Astrocyte (in vitro differentiated cells and primary cell): ENCODE measurements around the gene FOXM1. TPM values are rescaled to one million over a fixed set of nuclear protein-coding genes. Genes with fewer than 3 reads are reported as not detected.

Source experiments
- DNase-seq: peaks from one replicate; pipeline ENCODE4 v3.0.0-alpha.2; 2010; ENCODE audit warnings: low read depth
- FAIRE-seq: peaks from 2 replicates; lab custom pipeline; 2011; peaks lifted over from hg19 to GRCh38; lab: Jason Lieb, UNC
- H2AFZ ChIP-seq: 2 replicates; pipeline ENCODE4 v1.6.0; 2012; ENCODE audit warnings: low read depth, low read length, inconsistent platforms
- H3K27ac ChIP-seq: 2 replicates; pipeline ENCODE4 v1.5.1; 2011; ENCODE audit warnings: low read depth, low read length, inconsistent platforms
- H3K27me3 ChIP-seq: 2 replicates; pipeline ENCODE4 v1.6.0; 2011; ENCODE audit warnings: low read length, inconsistent platforms; ENCODE audit not compliant: insufficient read depth
- H3K36me3 ChIP-seq: 2 replicates; pipeline ENCODE4 v1.5.1; 2011; ENCODE audit warnings: low read length, inconsistent platforms; ENCODE audit not compliant: insufficient read depth
- H3K4me1 ChIP-seq: 2 replicates; pipeline ENCODE4 v1.5.1; 2011; ENCODE audit warnings: low read length, inconsistent platforms; ENCODE audit not compliant: insufficient read depth
- H3K4me2 ChIP-seq: 2 replicates; pipeline ENCODE4 v1.6.0; 2012; ENCODE audit warnings: low read length, inconsistent platforms
- H3K4me3 ChIP-seq: 2 replicates; pipeline ENCODE4 v1.5.1; 2011; ENCODE audit warnings: low read depth, mild to moderate bottlenecking, low read length, inconsistent platforms; ENCODE audit not compliant: insufficient read depth
- H3K79me2 ChIP-seq: 2 replicates; pipeline ENCODE4 v1.6.0; 2012; ENCODE audit warnings: mild to moderate bottlenecking, low read length, inconsistent platforms; ENCODE audit not compliant: insufficient read depth
- H3K9ac ChIP-seq: 2 replicates; pipeline ENCODE4 v1.6.0; 2012; ENCODE audit warnings: mild to moderate bottlenecking, low read length, inconsistent platforms
- H3K9me3 ChIP-seq: 2 replicates; pipeline ENCODE4 v1.5.1; 2012; ENCODE audit warnings: low read depth, mild to moderate bottlenecking, low read length, inconsistent platforms; ENCODE audit not compliant: insufficient read depth
- H4K20me1 ChIP-seq: 2 replicates; pipeline ENCODE4 v1.6.0; 2012; ENCODE audit warnings: low read length, inconsistent platforms; ENCODE audit not compliant: insufficient read depth
- H3K27ac Mint-ChIP-seq: one replicate; pipeline ENCODE4 v1.8.0; 2021; ENCODE audit warnings: mild to moderate bottlenecking, mixed read lengths; ENCODE audit not compliant: unreplicated experiment
- H3K27me3 Mint-ChIP-seq: one replicate; pipeline ENCODE4 v1.8.0; 2021; ENCODE audit warnings: low read depth, mixed read lengths; ENCODE audit not compliant: unreplicated experiment
- H3K36me3 Mint-ChIP-seq: one replicate; pipeline ENCODE4 v1.8.0; 2021; ENCODE audit warnings: low read depth, mixed read lengths; ENCODE audit not compliant: unreplicated experiment
- H3K4me1 Mint-ChIP-seq: one replicate; pipeline ENCODE4 v1.8.0; 2021; ENCODE audit warnings: low read depth, mixed read lengths; ENCODE audit not compliant: unreplicated experiment
- H3K4me3 Mint-ChIP-seq: one replicate; pipeline ENCODE4 v1.8.0; 2021; ENCODE audit warnings: mild to moderate bottlenecking, moderate library complexity, mixed read lengths; ENCODE audit not compliant: unreplicated experiment
- H3K9me3 Mint-ChIP-seq: one replicate; pipeline ENCODE4 v1.8.0; 2021; ENCODE audit warnings: mild to moderate bottlenecking, mixed read lengths; ENCODE audit not compliant: unreplicated experiment
- CTCF ChIP-seq: IDR thresholded peaks from 2 replicates; pipeline ENCODE4 v1.5.1; 2011; ENCODE audit warnings: low read depth, mild to moderate bottlenecking, inconsistent platforms, low read length, moderate library complexity; ENCODE audit not compliant: insufficient read depth
- EZH2 ChIP-seq: IDR thresholded peaks from 2 replicates; pipeline ENCODE4 v1.6.1; 2012; ENCODE audit warnings: mild to moderate bottlenecking, low read length, inconsistent platforms; ENCODE audit not compliant: insufficient read depth
- total RNA-seq: library from RNA; stranded (reverse); gene quantifications from 2 replicates; pipeline ENCODE4 v1.2.1, GENCODE V29; 2021

The FOXM1 gene
- total RNA-seq, 1 donor from 2014 or later: 7.1 TPM

- no peak overlapping the region for H2AFZ ChIP-seq
- H3K9me3 ChIP-seq: no peaks in the 10 kb centered on the region
- H3K4me1 Mint-ChIP-seq: peaks cover 18% of the 10 kb centered on the region
- H3K4me2 ChIP-seq: no peak overlapping the region
- H3K36me3 Mint-ChIP-seq: peaks cover 5% of the 10 kb centered on the region
- H3K27ac Mint-ChIP-seq: no peak overlapping the region
- no peaks in the 10 kb centered on the region for H3K27me3 Mint-ChIP-seq
- FAIRE-seq (no peak), DNase-seq (no peak)
- no peaks in the 10 kb centered on the region for H3K36me3 ChIP-seq
- no peak overlapping the region for H3K4me3 Mint-ChIP-seq
- no peak overlapping the region for H3K4me3 ChIP-seq
- H3K9ac ChIP-seq: no peak overlapping the region
- peaks cover 9% of the 10 kb centered on the region for H3K4me1 ChIP-seq
- H3K9me3 Mint-ChIP-seq: no peaks in the 10 kb centered on the region
- no peak overlapping the region for H3K27ac ChIP-seq
- H4K20me1 ChIP-seq: no peaks in the 10 kb centered on the region
- no peak for TF ChIP-seq EZH2
- TF ChIP-seq CTCF: no peak
- no peaks in the 10 kb centered on the region for H3K27me3 ChIP-seq
- H3K79me2 ChIP-seq: no peaks in the 10 kb centered on the region
Measured at GRCh38 chr12:2851931-2852330, 25.0 kb downstream of the FOXM1 start.

GRCh38 chr12:2845280-2845679, 31.7 kb downstream of the FOXM1 start:
- no peaks in the 10 kb centered on the region for H3K79me2 ChIP-seq
- H3K4me1 Mint-ChIP-seq: peaks cover 26% of the 10 kb centered on the region
- FAIRE-seq (no peak), DNase-seq (peak; percentile 30)
- H3K9ac ChIP-seq: peak overlapping the region; percentile 37
- no peak overlapping the region for H3K27ac ChIP-seq
- no peaks in the 10 kb centered on the region for H3K36me3 ChIP-seq
- no peaks in the 10 kb centered on the region for H3K9me3 ChIP-seq
- no peak overlapping the region for H3K4me3 ChIP-seq
- H3K4me2 ChIP-seq: peak overlapping the region; percentile 60
- H2AFZ ChIP-seq: peak overlapping the region; percentile 22
- H3K27me3 ChIP-seq: no peaks in the 10 kb centered on the region
- H3K27me3 Mint-ChIP-seq: no peaks in the 10 kb centered on the region
- no peak overlapping the region for H3K4me3 Mint-ChIP-seq
- no peak overlapping the region for H3K27ac Mint-ChIP-seq
- no peaks in the 10 kb centered on the region for H4K20me1 ChIP-seq
- no peaks in the 10 kb centered on the region for H3K9me3 Mint-ChIP-seq
- peaks cover 3% of the 10 kb centered on the region for H3K36me3 Mint-ChIP-seq
- TF ChIP-seq EZH2 (no peak), CTCF (no peak)
- H3K4me1 ChIP-seq: peaks cover 21% of the 10 kb centered on the region

GRCh38 chr12:2844786-2845185, 32.2 kb downstream of the FOXM1 start:
- FAIRE-seq: no peak
- no peaks in the 10 kb centered on the region for H3K79me2 ChIP-seq
- no peak overlapping the region for H3K27ac ChIP-seq
- Mint-ChIP-seq H3K27ac (no peak overlapping the region), H3K4me1 (peaks cover 24% of the 10 kb centered on the region), H3K9me3 (no peaks in the 10 kb centered on the region), H3K27me3 (no peaks in the 10 kb centered on the region), H3K36me3 (peaks cover 3% of the 10 kb centered on the region), H3K4me3 (peak overlapping the region; percentile 2)
- H2AFZ ChIP-seq: peak overlapping the region; percentile 22
- no peaks in the 10 kb centered on the region for H4K20me1 ChIP-seq
- no peak overlapping the region for H3K4me3 ChIP-seq
- peak overlapping the region; percentile 60 for H3K4me2 ChIP-seq
- TF ChIP-seq EZH2: no peak
- TF ChIP-seq CTCF: no peak
- peaks cover 17% of the 10 kb centered on the region for H3K4me1 ChIP-seq
- no peaks in the 10 kb centered on the region for H3K36me3 ChIP-seq
- peak; percentile 60 for DNase-seq
- no peaks in the 10 kb centered on the region for H3K9me3 ChIP-seq
- peak overlapping the region; percentile 37 for H3K9ac ChIP-seq
- no peaks in the 10 kb centered on the region for H3K27me3 ChIP-seq
